ENCODE measurements around the gene VGLL1. TPM values are rescaled to one million over a fixed set of nuclear protein-coding genes. Genes with fewer than 3 reads are reported as not detected.

VGLL1 gene
- total RNA-seq, 1 experiment from 2014 or later, result not detected

DNA sequence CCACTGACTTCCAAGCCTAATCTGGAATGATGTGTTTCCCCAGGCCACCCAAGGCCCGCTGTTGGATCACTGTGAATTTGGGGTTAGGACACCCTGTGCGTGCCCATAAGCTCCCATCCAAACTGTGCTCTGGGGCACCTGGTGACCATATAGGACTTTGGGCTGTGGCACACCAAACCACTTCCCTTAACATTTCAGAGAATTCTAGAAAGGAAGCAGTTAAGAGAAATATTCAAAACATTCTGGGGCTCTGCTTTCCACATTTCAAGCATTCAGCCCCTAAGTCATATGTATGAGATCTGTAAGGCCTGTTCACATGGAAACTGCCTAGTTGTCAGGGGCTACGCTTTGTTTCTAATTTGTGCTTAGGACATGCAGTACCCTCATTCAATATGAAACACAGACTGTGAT, 14.4 kb downstream of the VGLL1 start:
- Histone ChIP-seq H3K27me3 (ENCODE audit: control insufficient read depth, insufficient read depth, low read length) (no peaks in the 10 kb centered on the region), H3K27ac (ENCODE audit: low read length) (no peak overlapping the region), H3K4me1 (ENCODE audit: control insufficient read depth, insufficient read depth, low read length) (no peaks in the 10 kb centered on the region), H3K4me3 (ENCODE audit: low read depth in 2 of 2, low read length in 2 of 2) (no peak overlapping the region), H3K9me3 (ENCODE audit: control insufficient read depth, insufficient read depth, low read depth, low read length) (no peaks in the 10 kb centered on the region), H3K36me3 (ENCODE audit: control insufficient read depth, insufficient read depth, low read length) (no peaks in the 10 kb centered on the region)
- DNase-seq (ENCODE audit: low read depth, low spot score) (no peak), ATAC-seq (no peak)
- BruUV-seq (replicated peaks), result no TSS peak
- intact Hi-C loops (cut with micrococcal nuclease; ENCODE audit: unreplicated experiment) (no loop called here), in situ Hi-C loops (cut with HindIII; ENCODE audit: low pct_unique_long_range_greater_than_20kb, low sequenced_read_pairs) (no loop called here)
- TF ChIP-seq REST (IDR thresholded peaks at IDR 0.05; ENCODE audit: insufficient read depth in 1 of 2, low read depth in 2 of 2, low read length in 1 of 2) (no peak), SIN3A (IDR thresholded peaks at IDR 0.05; ENCODE audit: borderline replicate concordance, insufficient read depth, low read depth, low read length) (no peak), POLR2AphosphoS5 (IDR thresholded peaks at IDR 0.05; ENCODE audit: low read depth, low read length) (no peak), TCF7L2 (IDR thresholded peaks at IDR 0.05; ENCODE audit: low read depth, low read length) (no peak), CTCF (IDR thresholded peaks at IDR 0.05) (no peak)
- ChIA-PET POLR2A (no interaction called here), CTCF (no interaction called here)

DNA sequence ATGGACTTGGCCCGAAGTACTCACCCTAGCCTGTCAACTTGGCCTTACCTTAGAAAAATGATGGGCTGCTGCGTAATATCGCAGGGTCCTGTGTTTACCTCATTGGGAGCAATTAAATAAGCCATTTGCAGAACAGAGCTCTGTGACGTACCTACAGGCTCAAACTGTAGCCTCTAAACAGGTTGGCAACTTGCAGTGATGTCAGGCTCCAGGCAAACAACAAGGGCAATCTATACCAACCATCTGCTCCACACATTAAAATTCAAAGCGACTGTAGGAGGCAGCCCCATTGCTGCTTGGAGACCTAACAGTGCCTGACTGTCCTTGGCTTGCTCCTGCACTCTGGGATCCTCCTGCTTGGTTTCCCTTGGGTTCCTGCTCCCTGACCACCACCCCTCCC, 17.2 kb downstream of the VGLL1 start:
- BruUV-seq (replicated peaks), result no TSS peak
- intact Hi-C loops (cut with micrococcal nuclease; ENCODE audit: unreplicated experiment) (no loop called here), in situ Hi-C loops (cut with HindIII; ENCODE audit: low pct_unique_long_range_greater_than_20kb, low sequenced_read_pairs) (no loop called here)
- ATAC-seq (no peak), DNase-seq (ENCODE audit: low read depth, low spot score) (no peak)
- POLR2A ChIA-PET, result no interaction called here
- TF ChIP-seq SIN3A (IDR thresholded peaks at IDR 0.05; ENCODE audit: borderline replicate concordance, insufficient read depth, low read depth, low read length), result no peak
- no peak for TF ChIP-seq REST (IDR thresholded peaks at IDR 0.05; ENCODE audit: insufficient read depth in 1 of 2, low read depth in 2 of 2, low read length in 1 of 2)
- no peak for TF ChIP-seq CTCF (IDR thresholded peaks at IDR 0.05)
- TF ChIP-seq TCF7L2 (IDR thresholded peaks at IDR 0.05; ENCODE audit: low read depth, low read length), result no peak
- no peak for TF ChIP-seq POLR2AphosphoS5 (IDR thresholded peaks at IDR 0.05; ENCODE audit: low read depth, low read length)
- H3K36me3 ChIP-seq (ENCODE audit: control insufficient read depth, insufficient read depth, low read length), result no peaks in the 10 kb centered on the region
- no peaks in the 10 kb centered on the region for H3K9me3 ChIP-seq (ENCODE audit: control insufficient read depth, insufficient read depth, low read depth, low read length)
- CTCF ChIA-PET, result no interaction called here
- no peak overlapping the region for H3K4me3 ChIP-seq (ENCODE audit: low read depth in 2 of 2, low read length in 2 of 2)
- 0 out of 2 replicates have a peak, but pooled peaks cover 2% of the 10 kb centered on the region for H3K27me3 ChIP-seq (ENCODE audit: control insufficient read depth, insufficient read depth, low read length)
- no peaks in the 10 kb centered on the region for H3K4me1 ChIP-seq (ENCODE audit: control insufficient read depth, insufficient read depth, low read length)
- no peak overlapping the region for H3K27ac ChIP-seq (ENCODE audit: low read length)
